Measurements from ENCODE around the gene SLC39A5.
A peak's percentile ranks its signal among the peaks of the same experiment; 100 is the strongest.

SLC39A5 gene

DNA sequence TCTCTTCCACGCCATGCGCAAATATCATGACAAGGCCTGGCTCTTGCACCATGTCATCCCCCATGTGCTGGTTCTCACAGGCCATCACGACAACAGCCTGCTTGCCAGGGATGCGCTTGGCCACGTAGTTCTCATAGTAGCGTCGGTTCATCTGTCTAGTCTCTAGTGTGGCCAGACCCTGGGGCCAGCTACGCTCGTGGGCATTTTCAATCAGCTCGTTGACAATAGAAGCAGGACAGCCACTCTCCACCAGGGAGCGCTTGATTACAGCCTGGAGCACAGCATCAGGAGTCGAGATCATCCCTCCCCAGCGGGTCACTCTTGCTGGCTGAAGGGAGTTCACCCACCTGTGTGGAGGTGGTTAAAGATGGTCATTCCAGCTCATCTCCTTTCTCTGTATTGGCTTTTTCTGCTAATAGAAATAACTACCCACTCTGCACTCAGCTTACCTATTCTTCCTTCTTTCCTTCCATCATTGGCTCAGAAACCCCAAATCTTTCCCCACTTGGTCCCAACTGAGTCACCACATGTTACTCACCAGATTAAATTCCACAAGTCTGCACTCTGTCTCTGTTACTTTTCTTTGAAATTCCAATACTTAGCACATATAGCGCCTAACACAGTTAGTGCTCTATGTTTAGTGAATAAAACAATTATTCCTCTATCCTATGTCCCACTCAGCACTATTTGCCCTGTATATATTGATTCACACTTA, 23.2 kb upstream of the SLC39A5 start:
- Histone ChIP-seq H2AFZ (ENCODE audit: low read depth) (no peak overlapping the region), H3K27ac (no peak overlapping the region), H3K4me1 (ENCODE audit: low read depth, poor library complexity, severe bottlenecking) (peaks cover under 1% of the 10 kb centered on the region), H4K20me1 (ENCODE audit: insufficient read depth) (no peaks in the 10 kb centered on the region), H3K4me2 (no peak overlapping the region), H3K79me2 (ENCODE audit: insufficient read depth, low read depth) (no peaks in the 10 kb centered on the region), H3K27me3 (ENCODE audit: insufficient read depth, low read depth) (no peaks in the 10 kb centered on the region), H3K36me3 (ENCODE audit: insufficient read depth) (no peaks in the 10 kb centered on the region; the same call in 1 of the 2 replicates), H3K9ac (no peak overlapping the region), H3K4me3 (IDR thresholded peaks at IDR 0.05; ENCODE audit: insufficient read depth, low read depth, low read length) (no peak overlapping the region)
- TF ChIP-seq, protein P1, sequence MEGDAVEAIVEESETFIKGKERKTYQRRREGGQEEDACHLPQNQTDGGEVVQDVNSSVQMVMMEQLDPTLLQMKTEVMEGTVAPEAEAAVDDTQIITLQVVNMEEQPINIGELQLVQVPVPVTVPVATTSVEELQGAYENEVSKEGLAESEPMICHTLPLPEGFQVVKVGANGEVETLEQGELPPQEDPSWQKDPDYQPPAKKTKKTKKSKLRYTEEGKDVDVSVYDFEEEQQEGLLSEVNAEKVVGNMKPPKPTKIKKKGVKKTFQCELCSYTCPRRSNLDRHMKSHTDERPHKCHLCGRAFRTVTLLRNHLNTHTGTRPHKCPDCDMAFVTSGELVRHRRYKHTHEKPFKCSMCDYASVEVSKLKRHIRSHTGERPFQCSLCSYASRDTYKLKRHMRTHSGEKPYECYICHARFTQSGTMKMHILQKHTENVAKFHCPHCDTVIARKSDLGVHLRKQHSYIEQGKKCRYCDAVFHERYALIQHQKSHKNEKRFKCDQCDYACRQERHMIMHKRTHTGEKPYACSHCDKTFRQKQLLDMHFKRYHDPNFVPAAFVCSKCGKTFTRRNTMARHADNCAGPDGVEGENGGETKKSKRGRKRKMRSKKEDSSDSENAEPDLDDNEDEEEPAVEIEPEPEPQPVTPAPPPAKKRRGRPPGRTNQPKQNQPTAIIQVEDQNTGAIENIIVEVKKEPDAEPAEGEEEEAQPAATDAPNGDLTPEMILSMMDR (conservative IDR thresholded peaks at IDR 0.05; ENCODE audit: low read depth, low read length), result peak; percentile 75

DNA sequence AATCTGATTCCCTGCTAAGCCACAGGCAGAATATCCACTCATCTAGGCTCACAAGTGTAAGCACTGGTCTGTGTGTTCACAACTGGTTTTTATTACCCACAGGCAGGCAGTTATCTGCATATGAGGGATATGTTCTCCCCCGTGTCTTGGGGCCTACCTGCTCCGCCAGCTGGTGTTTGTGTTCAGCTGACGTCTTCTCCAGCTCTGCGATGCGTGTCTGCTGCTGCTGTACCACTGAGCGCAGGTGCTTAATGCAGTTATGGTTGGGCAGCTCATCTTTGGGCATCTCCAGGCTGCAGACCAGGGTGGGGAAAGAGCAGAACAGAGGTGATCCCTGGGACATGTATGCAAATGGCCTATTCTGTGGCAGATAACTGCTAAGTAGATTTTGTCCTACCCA, 21.8 kb upstream of the SLC39A5 start:
- Histone ChIP-seq H3K36me3 (ENCODE audit: insufficient read depth) (no peaks in the 10 kb centered on the region; the same call in 1 of the 2 replicates), H3K27ac (no peak overlapping the region)

DNA sequence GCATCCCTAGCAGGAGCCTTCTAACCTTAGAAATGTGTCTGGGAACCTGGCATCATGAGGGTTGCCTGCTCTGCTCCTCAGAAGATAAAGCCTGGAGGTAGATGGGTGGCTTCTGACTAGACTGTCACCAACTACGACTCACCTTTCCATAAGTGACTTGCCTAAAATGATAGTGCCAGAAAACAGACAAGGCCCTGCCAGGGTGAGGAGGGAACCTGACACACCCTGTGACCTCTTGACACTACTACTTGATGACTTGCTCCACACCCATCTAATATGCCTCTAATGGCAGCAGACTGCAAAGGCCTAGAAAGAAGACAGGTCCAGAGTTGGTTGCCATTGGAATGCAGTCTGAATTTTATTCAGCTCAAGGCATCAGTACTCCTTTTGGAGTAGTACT, 17.5 kb upstream of the SLC39A5 start:
- Histone ChIP-seq H3K4me2 (no peak overlapping the region), H3K9ac (no peak overlapping the region), H3K27ac (no peak overlapping the region), H3K27me3 (ENCODE audit: insufficient read depth, low read depth) (no peaks in the 10 kb centered on the region), H3K4me3 (IDR thresholded peaks at IDR 0.05; ENCODE audit: insufficient read depth, low read depth, low read length) (no peak overlapping the region), H3K79me2 (ENCODE audit: insufficient read depth, low read depth) (no peaks in the 10 kb centered on the region), H4K20me1 (ENCODE audit: insufficient read depth) (no peaks in the 10 kb centered on the region), H3K4me1 (ENCODE audit: low read depth, poor library complexity, severe bottlenecking) (no peaks in the 10 kb centered on the region), H2AFZ (ENCODE audit: low read depth) (no peak overlapping the region), H3K36me3 (ENCODE audit: insufficient read depth) (no peaks in the 10 kb centered on the region; the same call in 1 of the 2 replicates)
- TF ChIP-seq, protein P1 (conservative IDR thresholded peaks at IDR 0.05; ENCODE audit: low read depth, low read length), result no peak

More for the DNA sequence above, 21.8 kb upstream of the SLC39A5 start:
- TF ChIP-seq, protein P1 (conservative IDR thresholded peaks at IDR 0.05; ENCODE audit: low read depth, low read length), result no peak
- Histone ChIP-seq H3K79me2 (ENCODE audit: insufficient read depth, low read depth) (no peaks in the 10 kb centered on the region), H3K27me3 (ENCODE audit: insufficient read depth, low read depth) (no peaks in the 10 kb centered on the region), H3K4me2 (no peak overlapping the region), H4K20me1 (ENCODE audit: insufficient read depth) (no peaks in the 10 kb centered on the region), H2AFZ (ENCODE audit: low read depth) (no peak overlapping the region), H3K4me3 (IDR thresholded peaks at IDR 0.05; ENCODE audit: insufficient read depth, low read depth, low read length) (no peak overlapping the region), H3K4me1 (ENCODE audit: low read depth, poor library complexity, severe bottlenecking) (no peaks in the 10 kb centered on the region), H3K9ac (no peak overlapping the region)

DNA sequence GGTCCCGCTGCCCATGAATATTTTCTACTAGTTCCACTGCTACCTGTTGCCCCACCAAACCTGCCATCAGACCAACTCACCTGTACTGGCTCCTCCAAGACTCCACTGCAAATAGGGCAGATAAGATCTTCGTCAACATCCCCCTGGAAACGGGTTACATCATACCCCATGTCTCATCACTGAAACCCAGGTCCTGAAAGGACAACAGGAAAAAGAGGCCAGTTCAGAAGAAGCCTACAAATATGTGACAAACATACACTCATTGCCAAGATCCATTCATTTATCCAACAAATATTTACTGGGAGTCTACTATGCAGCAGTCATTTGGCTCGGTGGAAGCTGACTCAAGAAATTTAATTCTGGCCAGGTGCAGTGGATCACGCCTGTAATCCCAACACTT, 16.0 kb upstream of the SLC39A5 start:
- Histone ChIP-seq H2AFZ (ENCODE audit: low read depth) (no peak overlapping the region), H3K27me3 (ENCODE audit: insufficient read depth, low read depth) (no peaks in the 10 kb centered on the region), H3K79me2 (ENCODE audit: insufficient read depth, low read depth) (no peaks in the 10 kb centered on the region), H3K4me3 (IDR thresholded peaks at IDR 0.05; ENCODE audit: insufficient read depth, low read depth, low read length) (no peak overlapping the region), H3K4me1 (ENCODE audit: low read depth, poor library complexity, severe bottlenecking) (no peaks in the 10 kb centered on the region), H3K36me3 (ENCODE audit: insufficient read depth) (no peaks in the 10 kb centered on the region; the same call in 1 of the 2 replicates), H3K27ac (no peak overlapping the region), H4K20me1 (ENCODE audit: insufficient read depth) (no peaks in the 10 kb centered on the region), H3K4me2 (no peak overlapping the region), H3K9ac (no peak overlapping the region)
- TF ChIP-seq, protein P1 (conservative IDR thresholded peaks at IDR 0.05; ENCODE audit: low read depth, low read length), result no peak
